Measurements from ENCODE around the gene ACTRT3. TPM values are rescaled to one million over a fixed set of nuclear protein-coding genes. Genes with fewer than 3 reads are reported as not detected.

ACTRT3 gene
- total RNA-seq, 1 donor from 2014 or later: 2.7 TPM

GRCh38 chr3:169787120-169787519 is 17.8 kb upstream of the ACTRT3 start:
- no peak for TF ChIP-seq CTCF (IDR thresholded peaks at IDR 0.05)
- no peak for DNase-seq (ENCODE audit: extremely low spot score, unreplicated experiment)
- no peaks in the 10 kb centered on the region for H3K4me1 Mint-ChIP-seq (ENCODE audit: unreplicated experiment)
- no peak overlapping the region for H3K27ac Mint-ChIP-seq (ENCODE audit: unreplicated experiment)
- H3K27me3 Mint-ChIP-seq (ENCODE audit: unreplicated experiment): no peaks in the 10 kb centered on the region
- H3K9me3 Mint-ChIP-seq (ENCODE audit: unreplicated experiment): no peaks in the 10 kb centered on the region
- H3K4me3 Mint-ChIP-seq (ENCODE audit: unreplicated experiment): no peak overlapping the region
- H3K36me3 Mint-ChIP-seq (ENCODE audit: unreplicated experiment): peaks cover 48% of the 10 kb centered on the region

- no peak overlapping the region for H3K27ac Mint-ChIP-seq (ENCODE audit: unreplicated experiment)
Observed at GRCh38 chr3:169781209-169781855, 12.0 kb upstream of the ACTRT3 start.

GRCh38 chr3:169780742-169781141 is 11.4 kb upstream of the ACTRT3 start:
- DNase-seq (ENCODE audit: extremely low spot score, unreplicated experiment): no peak
- Mint-ChIP-seq H3K36me3 (ENCODE audit: unreplicated experiment) (peaks cover 58% of the 10 kb centered on the region), H3K9me3 (ENCODE audit: unreplicated experiment) (no peaks in the 10 kb centered on the region), H3K4me3 (ENCODE audit: unreplicated experiment) (no peak overlapping the region), H3K27ac (ENCODE audit: unreplicated experiment) (no peak overlapping the region), H3K4me1 (ENCODE audit: unreplicated experiment) (peaks cover 3% of the 10 kb centered on the region), H3K27me3 (ENCODE audit: unreplicated experiment) (no peaks in the 10 kb centered on the region)
- no peak for TF ChIP-seq CTCF (IDR thresholded peaks at IDR 0.05)

More at GRCh38 chr3:169781209-169781855, 12.0 kb upstream of the ACTRT3 start:
- no peak overlapping the region for H3K4me3 Mint-ChIP-seq (ENCODE audit: unreplicated experiment)
- no peaks in the 10 kb centered on the region for H3K27me3 Mint-ChIP-seq (ENCODE audit: unreplicated experiment)
- H3K9me3 Mint-ChIP-seq (ENCODE audit: unreplicated experiment): no peaks in the 10 kb centered on the region
- H3K4me1 Mint-ChIP-seq (ENCODE audit: unreplicated experiment): no peaks in the 10 kb centered on the region
- no peak for TF ChIP-seq CTCF (IDR thresholded peaks at IDR 0.05)
- H3K36me3 Mint-ChIP-seq (ENCODE audit: unreplicated experiment): peaks cover 61% of the 10 kb centered on the region
- DNase-seq (ENCODE audit: extremely low spot score, unreplicated experiment): no peak

- peaks cover 25% of the 10 kb centered on the region for H3K4me1 Mint-ChIP-seq (ENCODE audit: unreplicated experiment)
- no peak for DNase-seq (ENCODE audit: extremely low spot score, unreplicated experiment)
- H3K27me3 Mint-ChIP-seq (ENCODE audit: unreplicated experiment): no peaks in the 10 kb centered on the region
- no peaks in the 10 kb centered on the region for H3K9me3 Mint-ChIP-seq (ENCODE audit: unreplicated experiment)
- H3K27ac Mint-ChIP-seq (ENCODE audit: unreplicated experiment): no peak overlapping the region
- H3K36me3 Mint-ChIP-seq (ENCODE audit: unreplicated experiment): peaks cover 59% of the 10 kb centered on the region
- H3K4me3 Mint-ChIP-seq (ENCODE audit: unreplicated experiment): no peak overlapping the region
- TF ChIP-seq CTCF (IDR thresholded peaks at IDR 0.05): no peak
Observed at GRCh38 chr3:169777822-169778221, 8.5 kb upstream of the ACTRT3 start.

- peaks cover 29% of the 10 kb centered on the region for H3K36me3 Mint-ChIP-seq (ENCODE audit: unreplicated experiment)
- H3K4me3 Mint-ChIP-seq (ENCODE audit: unreplicated experiment): peak overlapping the region; percentile 98
- no peaks in the 10 kb centered on the region for H3K9me3 Mint-ChIP-seq (ENCODE audit: unreplicated experiment)
- TF ChIP-seq CTCF (IDR thresholded peaks at IDR 0.05): no peak
- H3K27ac Mint-ChIP-seq (ENCODE audit: unreplicated experiment): peak overlapping the region; percentile 100
- peaks cover 33% of the 10 kb centered on the region for H3K4me1 Mint-ChIP-seq (ENCODE audit: unreplicated experiment)
- H3K27me3 Mint-ChIP-seq (ENCODE audit: unreplicated experiment): no peaks in the 10 kb centered on the region
- no peak for DNase-seq (ENCODE audit: extremely low spot score, unreplicated experiment)
Observed at GRCh38 chr3:169774186-169774585, 4.8 kb upstream of the ACTRT3 start.

Data from osteocyte (in vitro differentiated cells).